K562 (cell line): ENCODE measurements around the gene NR1H2. TPM values are rescaled to one million over a fixed set of nuclear protein-coding genes. Genes with fewer than 3 reads are reported as not detected.

Experiments used
- BHLHE40 ChIP-seq: IDR thresholded peaks from 2 replicates; pipeline ENCODE4 v1.6.1; 2011; ENCODE audit warnings: low read length, improper control_type of control experiment
- BRCA1 ChIP-seq, 2 experiments: fragments of 450-650 bp in 1 of 2; sonication (generic) in 1 of 2; formaldehyde crosslinking in 1 of 2; IDR thresholded peaks; 2 replicates each; pipeline versions ENCODE4 v1.5.0 to v1.6.1; 2017 to 2020; ENCODE audit warnings: mild to moderate bottlenecking in 1 of 2, missing genetic modification reagents in 1 of 2
- E2F4 ChIP-seq: sonication (generic); formaldehyde crosslinking; IDR thresholded peaks from 2 replicates; pipeline ENCODE4 v1.8.0; 2022; ENCODE audit warnings: mild to moderate bottlenecking, low read depth, missing genetic modification reagents
- GTF2A2 ChIP-seq: IDR thresholded peaks from 2 replicates; pipeline ENCODE4 v1.6.1; 2016; ENCODE audit warnings: mild to moderate bottlenecking, missing genetic modification characterization, missing compliant biosample characterization
- MNT ChIP-seq, 2 experiments: fragments of 450-650 bp; conservative IDR thresholded peaks; 2 replicates each; pipeline ENCODE4 v1.6.1; 2017; ENCODE audit warnings: mild to moderate bottlenecking in 2 of 2, moderate library complexity in 2 of 2
- NCOA1 ChIP-seq: fragments of 450-650 bp; IDR thresholded peaks from 2 replicates; pipeline ENCODE4 v1.6.1; 2016; ENCODE audit warnings: low read depth
- PBX2 ChIP-seq, 2 experiments: IDR thresholded peaks in 1 of 2; conservative IDR thresholded peaks in 1 of 2; 2 replicates each; pipeline ENCODE4 v1.6.1; 2016; ENCODE audit warnings: low read depth in 2 of 2, mild to moderate bottlenecking in 1 of 2, missing compliant biosample characterization in 1 of 2, missing genetic modification characterization in 1 of 2, moderate library complexity in 1 of 2
- PHF20 ChIP-seq: fragments of 450-650 bp; IDR thresholded peaks from 2 replicates; pipeline ENCODE4 v1.6.1; 2018; ENCODE audit not compliant: partially characterized antibody
- SAFB ChIP-seq: fragments of 200-400 bp; formaldehyde crosslinking; IDR thresholded peaks from 2 replicates; pipeline ENCODE4 v1.6.1; 2017; ENCODE audit warnings: low read depth, low read length, borderline replicate concordance
- SETDB1 ChIP-seq: IDR thresholded peaks from one replicate; pipeline ENCODE4 v1.6.1; 2012; ENCODE audit warnings: low read length, control low read depth, inconsistent platforms
- YBX1 ChIP-seq: fragments of 450-650 bp; IDR thresholded peaks from 2 replicates; pipeline ENCODE4 v1.7.1; 2016; ENCODE audit warnings: mild to moderate bottlenecking
- ZBTB17 ChIP-seq: fragments of 450-650 bp; formaldehyde crosslinking; IDR thresholded peaks from 2 replicates; pipeline ENCODE4 v1.4.0; 2020; ENCODE audit warnings: mild to moderate bottlenecking
- ZNF253 ChIP-seq: fragments of 250-450 bp; sonication (Bioruptor Pico); conservative IDR thresholded peaks from 2 replicates; pipeline ENCODE4 v1.6.1; 2021; ENCODE audit warnings: mild to moderate bottlenecking
- ZNF384 ChIP-seq: IDR thresholded peaks from 2 replicates; pipeline ENCODE4 v1.6.1; 2012; ENCODE audit warnings: low read depth, low read length, improper control_type of control experiment
- ZNF696 ChIP-seq: fragments of 250-450 bp; sonication (Bioruptor Pico); conservative IDR thresholded peaks from 2 replicates; pipeline ENCODE4 v1.4.0; 2020; ENCODE audit warnings: mild to moderate bottlenecking, moderate library complexity
- ZNF778 ChIP-seq: fragments of 450-650 bp; formaldehyde crosslinking; IDR thresholded peaks from 2 replicates; pipeline ENCODE4 v1.4.0; 2020; ENCODE audit warnings: mild to moderate bottlenecking, moderate library complexity
- ZSCAN32 ChIP-seq: fragments of 450-650 bp; formaldehyde crosslinking; IDR thresholded peaks from 2 replicates; pipeline ENCODE4 v1.4.0; 2020; ENCODE audit warnings: mild to moderate bottlenecking, moderate library complexity
- ZZZ3 ChIP-seq: fragments of 450-650 bp; IDR thresholded peaks from 2 replicates; pipeline ENCODE4 v1.6.1; 2016; ENCODE audit warnings: antibody characterized with exemption, mild to moderate bottlenecking, moderate library complexity
- polyA plus RNA-seq, 8 experiments: library from polyadenylated mRNA; depleted of rRNA in 4 of 8; stranded (reverse) in 5 of 8; unstranded in 3 of 8; fragments of >200 nt; fragmentation: Nextera tagmentation in 2 of 8; fragmentation: Illumina TruSeq in 1 of 8; extraction: Ambion mirVana in 2 of 8; extraction: Trizol in 1 of 8; gene quantifications; 2 replicates each; pipeline versions ENCODE4 v1.2.1 to v1.2.3, GENCODE V29; 2011 to 2014; ENCODE audit warnings: inconsistent platforms in 1 of 8, missing spikeins in 1 of 8
- total RNA-seq, 7 experiments: library from RNA; depleted of rRNA in 6 of 7; stranded (reverse); fragments of >200 nt in 6 of 7; fragmentation: Illumina TruSeq in 2 of 7; extraction: Trizol in 2 of 7; gene quantifications; 2 replicates each; pipeline versions ENCODE4 v1.2.1 to v1.2.3, GENCODE V29; 2011 to 2021; ENCODE audit warnings: low replicate concordance in 1 of 7
- TF ChIP-seq, protein P1 (sequence below): fragments of 450-650 bp; IDR thresholded peaks from 2 replicates; pipeline ENCODE4 v1.6.1; 2016; ENCODE audit warnings: missing biosample characterization, missing genetic modification characterization
- TF ChIP-seq, protein P2 (sequence below): fragments of 450-650 bp; IDR thresholded peaks from one replicate; pipeline ENCODE4 v1.6.1; 2018; ENCODE audit warnings: mild to moderate bottlenecking, moderate library complexity; ENCODE audit not compliant: partially characterized antibody

The NR1H2 gene
- total and polyA plus RNA-seq, 9 of the 15 experiments (the other 6 are each of a cell fraction or from before 2014, with no cell fraction given), result 0.11 to 73.8 (median 24.0) TPM

- TF ChIP-seq, protein P1, sequence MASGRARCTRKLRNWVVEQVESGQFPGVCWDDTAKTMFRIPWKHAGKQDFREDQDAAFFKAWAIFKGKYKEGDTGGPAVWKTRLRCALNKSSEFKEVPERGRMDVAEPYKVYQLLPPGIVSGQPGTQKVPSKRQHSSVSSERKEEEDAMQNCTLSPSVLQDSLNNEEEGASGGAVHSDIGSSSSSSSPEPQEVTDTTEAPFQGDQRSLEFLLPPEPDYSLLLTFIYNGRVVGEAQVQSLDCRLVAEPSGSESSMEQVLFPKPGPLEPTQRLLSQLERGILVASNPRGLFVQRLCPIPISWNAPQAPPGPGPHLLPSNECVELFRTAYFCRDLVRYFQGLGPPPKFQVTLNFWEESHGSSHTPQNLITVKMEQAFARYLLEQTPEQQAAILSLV (tag), result no peak
- TF ChIP-seq E2F4 (CRISPR knock-in tag) (no peak), ZNF253 (CRISPR knock-in tag) (no peak), NCOA1 (no peak), GTF2A2 (tag) (no peak), ZBTB17 (CRISPR knock-in tag) (no peak), SAFB (no peak), ZZZ3 (no peak), BHLHE40 (peak; percentile 45), ZNF384 (peak; percentile 84), SETDB1 (no peak), ZNF778 (CRISPR knock-in tag) (no peak), PHF20 (peak; percentile 51), YBX1 (no peak), MNT (conservative IDR thresholded peaks at IDR 0.05) (0 out of 4 replicates have a peak, but pooled peaks of 1 of the 2 experiments have one; percentile 39), ZNF696 (CRISPR knock-in tag) (no peak), BRCA1 (IDR thresholded peaks at IDR 0.05) (no peak), BRCA1 (CRISPR knock-in tag; IDR thresholded peaks at IDR 0.05) (no peak), PBX2 (CRISPR knock-in tag; IDR thresholded peaks at IDR 0.05; ENCODE audit: low read depth) (no peak), PBX2 (tag; conservative IDR thresholded peaks at IDR 0.05; ENCODE audit: low read depth) (no peak), ZSCAN32 (CRISPR knock-in tag) (no peak)
- TF ChIP-seq, protein P2, sequence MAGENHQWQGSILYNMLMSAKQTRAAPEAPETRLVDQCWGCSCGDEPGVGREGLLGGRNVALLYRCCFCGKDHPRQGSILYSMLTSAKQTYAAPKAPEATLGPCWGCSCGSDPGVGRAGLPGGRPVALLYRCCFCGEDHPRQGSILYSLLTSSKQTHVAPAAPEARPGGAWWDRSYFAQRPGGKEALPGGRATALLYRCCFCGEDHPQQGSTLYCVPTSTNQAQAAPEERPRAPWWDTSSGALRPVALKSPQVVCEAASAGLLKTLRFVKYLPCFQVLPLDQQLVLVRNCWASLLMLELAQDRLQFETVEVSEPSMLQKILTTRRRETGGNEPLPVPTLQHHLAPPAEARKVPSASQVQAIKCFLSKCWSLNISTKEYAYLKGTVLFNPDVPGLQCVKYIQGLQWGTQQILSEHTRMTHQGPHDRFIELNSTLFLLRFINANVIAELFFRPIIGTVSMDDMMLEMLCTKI, result no peak
Observed at GRCh38 chr19:50368649-50369570, 7.3 kb upstream of the NR1H2 start (continued).
